K562 (cell line): ENCODE data around the gene IZUMO4. TPM values are rescaled to one million over a fixed set of nuclear protein-coding genes. Genes with fewer than 3 reads are reported as not detected.

Experiments used
- BHLHE40 ChIP-seq: IDR thresholded peaks from 2 replicates; pipeline ENCODE4 v1.6.1; 2011; ENCODE audit warnings: low read length, improper control_type of control experiment
- BRCA1 ChIP-seq, 2 experiments: fragments of 450-650 bp in 1 of 2; sonication (generic) in 1 of 2; formaldehyde crosslinking in 1 of 2; IDR thresholded peaks; 2 replicates each; pipeline versions ENCODE4 v1.5.0 to v1.6.1; 2017 to 2020; ENCODE audit warnings: mild to moderate bottlenecking in 1 of 2, missing genetic modification reagents in 1 of 2
- DDX20 ChIP-seq: fragments of 450-650 bp; IDR thresholded peaks from 2 replicates; pipeline ENCODE4 v1.6.1; 2016; ENCODE audit warnings: missing genetic modification characterization, low read depth, mild to moderate bottlenecking, missing compliant biosample characterization, moderate library complexity
- ETV6 ChIP-seq, 3 experiments: fragments of 150-350 bp in 1 of 3; sonication (generic) in 1 of 3; formaldehyde crosslinking in 1 of 3; IDR thresholded peaks; 2 replicates each; pipeline versions ENCODE4 v1.6.1 to v1.8.0; 2014 to 2022; ENCODE audit warnings: borderline replicate concordance in 2 of 3, low read depth in 2 of 3, antibody characterized with exemption in 1 of 3, low read length in 1 of 3, mild to moderate bottlenecking in 1 of 3, missing genetic modification reagents in 1 of 3
- HIVEP1 ChIP-seq: fragments of 250-450 bp; sonication (Bioruptor Pico); IDR thresholded peaks from 2 replicates; pipeline ENCODE4 v1.4.0; 2020; ENCODE audit warnings: mild to moderate bottlenecking
- ILK ChIP-seq: fragments of 450-650 bp; IDR thresholded peaks from 2 replicates; pipeline ENCODE4 v1.6.1; 2016; ENCODE audit warnings: missing genetic modification characterization, low read depth, mild to moderate bottlenecking, missing compliant biosample characterization, moderate library complexity, borderline replicate concordance
- MBD2 ChIP-seq: sonication (generic); IDR thresholded peaks from 2 replicates; pipeline ENCODE4 v1.6.1; 2016; ENCODE audit warnings: low read depth, borderline replicate concordance
- NR2C2 ChIP-seq, 2 experiments: fragments of 200-800 bp in 1 of 2; sonication (Bioruptor generic) in 1 of 2; sonication (generic) in 1 of 2; formaldehyde crosslinking in 1 of 2; IDR thresholded peaks; 2 replicates each; pipeline versions ENCODE4 v1.6.1 to v1.8.0; 2016 to 2022; ENCODE audit warnings: mild to moderate bottlenecking in 1 of 2, missing compliant biosample characterization in 1 of 2, missing genetic modification characterization in 1 of 2, missing genetic modification reagents in 1 of 2
- RBM15 ChIP-seq: fragments of 200-400 bp; formaldehyde crosslinking; IDR thresholded peaks from 2 replicates; pipeline ENCODE4 v1.6.1; 2018; ENCODE audit warnings: mild to moderate bottlenecking, low read length, moderate library complexity; ENCODE audit not compliant: insufficient read depth
- RBM34 ChIP-seq: fragments of 200-400 bp; formaldehyde crosslinking; IDR thresholded peaks from 2 replicates; pipeline ENCODE4 v1.6.1; 2018; ENCODE audit warnings: low read length, borderline replicate concordance; ENCODE audit not compliant: insufficient read depth
- SETDB1 ChIP-seq: IDR thresholded peaks from one replicate; pipeline ENCODE4 v1.6.1; 2012; ENCODE audit warnings: low read length, control low read depth, inconsistent platforms
- TAF9B ChIP-seq: fragments of 450-650 bp; IDR thresholded peaks from 2 replicates; pipeline ENCODE4 v1.6.1; 2018; ENCODE audit warnings: mild to moderate bottlenecking; ENCODE audit not compliant: partially characterized antibody
- U2AF2 ChIP-seq: fragments of 200-400 bp; formaldehyde crosslinking; optimal IDR thresholded peaks from 2 replicates; pipeline ENCODE3; 2017; ENCODE audit warnings: low read depth, mild to moderate bottlenecking, low read length
- YBX1 ChIP-seq: fragments of 450-650 bp; IDR thresholded peaks from 2 replicates; pipeline ENCODE4 v1.7.1; 2016; ENCODE audit warnings: mild to moderate bottlenecking
- ZKSCAN8 ChIP-seq: fragments of 200-800 bp; sonication (Bioruptor generic); IDR thresholded peaks from 2 replicates; pipeline ENCODE4 v1.6.1; 2016; ENCODE audit warnings: missing genetic modification characterization, missing compliant biosample characterization
- ZNF197 ChIP-seq: fragments of 200-800 bp; sonication (Bioruptor generic); IDR thresholded peaks from 2 replicates; pipeline ENCODE4 v1.6.1; 2016; ENCODE audit warnings: low read depth, missing genetic modification characterization, missing compliant biosample characterization
- ZNF232 ChIP-seq: sonication (generic); formaldehyde crosslinking; IDR thresholded peaks from 2 replicates; pipeline ENCODE4 v1.8.0; 2022; ENCODE audit warnings: mild to moderate bottlenecking, missing genetic modification reagents
- ZNF764 ChIP-seq: fragments of 250-450 bp; sonication (Bioruptor Pico); IDR thresholded peaks from 2 replicates; pipeline ENCODE4 v1.4.0; 2020; ENCODE audit warnings: low read depth, mild to moderate bottlenecking, moderate library complexity
- polyA plus RNA-seq, 8 experiments: library from polyadenylated mRNA; depleted of rRNA in 4 of 8; stranded (reverse) in 5 of 8; unstranded in 3 of 8; fragments of >200 nt; fragmentation: Nextera tagmentation in 2 of 8; fragmentation: Illumina TruSeq in 1 of 8; extraction: Ambion mirVana in 2 of 8; extraction: Trizol in 1 of 8; gene quantifications; 2 replicates each; pipeline versions ENCODE4 v1.2.1 to v1.2.3, GENCODE V29; 2011 to 2014; ENCODE audit warnings: inconsistent platforms in 1 of 8, missing spikeins in 1 of 8
- total RNA-seq, 7 experiments: library from RNA; depleted of rRNA in 6 of 7; stranded (reverse); fragments of >200 nt in 6 of 7; fragmentation: Illumina TruSeq in 2 of 7; extraction: Trizol in 2 of 7; gene quantifications; 2 replicates each; pipeline versions ENCODE4 v1.2.1 to v1.2.3, GENCODE V29; 2011 to 2021; ENCODE audit warnings: low replicate concordance in 1 of 7
- TF ChIP-seq, protein P1 (sequence below): sonication (generic); formaldehyde crosslinking; IDR thresholded peaks from 2 replicates; pipeline ENCODE4 v1.8.1; 2022; ENCODE audit warnings: missing genetic modification reagents
- TF ChIP-seq, protein P2 (sequence below): fragments of 250-450 bp; sonication (Bioruptor Pico); IDR thresholded peaks from 2 replicates; pipeline ENCODE4 v1.9.0; 2021; ENCODE audit warnings: mild to moderate bottlenecking, inconsistent platforms
- TF ChIP-seq, protein P3 (sequence below): fragments of 450-650 bp; IDR thresholded peaks from 2 replicates; pipeline ENCODE4 v1.6.1; 2016; ENCODE audit warnings: mild to moderate bottlenecking

IZUMO4 gene
- total and polyA plus RNA-seq, 9 of the 15 experiments (the other 6 are each of a cell fraction or from before 2014, with no cell fraction given) = 0.07 to 3.9 (median 1.2) TPM

DNA sequence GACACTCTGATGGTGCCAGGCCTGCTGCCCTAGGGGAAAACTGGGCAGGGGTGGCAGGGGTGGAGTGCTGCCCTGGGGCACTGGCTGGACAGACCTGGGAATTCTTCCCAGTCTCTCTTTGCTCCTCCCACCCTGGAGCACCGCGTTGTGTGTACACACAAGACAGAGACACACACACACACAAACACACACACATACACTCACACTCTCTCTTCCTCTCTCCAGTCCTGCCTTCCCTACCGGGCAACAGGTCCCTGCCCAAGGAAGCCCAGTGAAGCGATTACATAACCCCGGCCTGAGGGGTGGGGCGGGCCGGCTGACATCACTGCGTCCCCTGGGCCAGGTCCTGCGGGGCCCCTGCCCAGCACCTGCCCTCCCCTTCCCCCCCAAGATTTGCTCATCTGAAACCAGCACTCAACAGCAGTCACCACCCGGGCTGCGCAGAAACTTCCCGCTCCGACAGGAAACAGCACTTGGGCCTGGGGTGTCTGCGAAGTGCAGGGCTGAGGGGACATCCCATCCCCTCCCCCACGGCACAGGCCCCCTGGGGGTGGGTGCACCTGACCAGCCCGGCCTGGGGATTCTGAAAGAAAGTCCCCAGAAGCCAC lies 46.9 kb upstream of the IZUMO4 start (continued):
- TF ChIP-seq RBM34 = no peak
- TF ChIP-seq ZNF232 = no peak
- no peak for TF ChIP-seq MBD2
- TF ChIP-seq BHLHE40 = no peak
- TF ChIP-seq, protein P1, sequence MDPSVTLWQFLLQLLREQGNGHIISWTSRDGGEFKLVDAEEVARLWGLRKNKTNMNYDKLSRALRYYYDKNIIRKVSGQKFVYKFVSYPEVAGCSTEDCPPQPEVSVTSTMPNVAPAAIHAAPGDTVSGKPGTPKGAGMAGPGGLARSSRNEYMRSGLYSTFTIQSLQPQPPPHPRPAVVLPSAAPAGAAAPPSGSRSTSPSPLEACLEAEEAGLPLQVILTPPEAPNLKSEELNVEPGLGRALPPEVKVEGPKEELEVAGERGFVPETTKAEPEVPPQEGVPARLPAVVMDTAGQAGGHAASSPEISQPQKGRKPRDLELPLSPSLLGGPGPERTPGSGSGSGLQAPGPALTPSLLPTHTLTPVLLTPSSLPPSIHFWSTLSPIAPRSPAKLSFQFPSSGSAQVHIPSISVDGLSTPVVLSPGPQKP (CRISPR knock-in tag) = no peak
- no peak for TF ChIP-seq ILK (tag)
- TF ChIP-seq YBX1 = no peak
- no peak for TF ChIP-seq SETDB1
- TF ChIP-seq, protein P2, sequence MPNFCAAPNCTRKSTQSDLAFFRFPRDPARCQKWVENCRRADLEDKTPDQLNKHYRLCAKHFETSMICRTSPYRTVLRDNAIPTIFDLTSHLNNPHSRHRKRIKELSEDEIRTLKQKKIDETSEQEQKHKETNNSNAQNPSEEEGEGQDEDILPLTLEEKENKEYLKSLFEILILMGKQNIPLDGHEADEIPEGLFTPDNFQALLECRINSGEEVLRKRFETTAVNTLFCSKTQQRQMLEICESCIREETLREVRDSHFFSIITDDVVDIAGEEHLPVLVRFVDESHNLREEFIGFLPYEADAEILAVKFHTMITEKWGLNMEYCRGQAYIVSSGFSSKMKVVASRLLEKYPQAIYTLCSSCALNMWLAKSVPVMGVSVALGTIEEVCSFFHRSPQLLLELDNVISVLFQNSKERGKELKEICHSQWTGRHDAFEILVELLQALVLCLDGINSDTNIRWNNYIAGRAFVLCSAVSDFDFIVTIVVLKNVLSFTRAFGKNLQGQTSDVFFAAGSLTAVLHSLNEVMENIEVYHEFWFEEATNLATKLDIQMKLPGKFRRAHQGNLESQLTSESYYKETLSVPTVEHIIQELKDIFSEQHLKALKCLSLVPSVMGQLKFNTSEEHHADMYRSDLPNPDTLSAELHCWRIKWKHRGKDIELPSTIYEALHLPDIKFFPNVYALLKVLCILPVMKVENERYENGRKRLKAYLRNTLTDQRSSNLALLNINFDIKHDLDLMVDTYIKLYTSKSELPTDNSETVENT (CRISPR knock-in tag) = no peak
- no peak for TF ChIP-seq RBM15
- TF ChIP-seq ZNF197 = no peak
- no peak for TF ChIP-seq TAF9B
- TF ChIP-seq ZKSCAN8 = no peak
- TF ChIP-seq ZNF764 (CRISPR knock-in tag) = no peak
- TF ChIP-seq NR2C2 (CRISPR knock-in tag; IDR thresholded peaks at IDR 0.05) = no peak
- no peak for TF ChIP-seq NR2C2 (tag; IDR thresholded peaks at IDR 0.05)
- TF ChIP-seq HIVEP1 = no peak
- TF ChIP-seq, protein P3, sequence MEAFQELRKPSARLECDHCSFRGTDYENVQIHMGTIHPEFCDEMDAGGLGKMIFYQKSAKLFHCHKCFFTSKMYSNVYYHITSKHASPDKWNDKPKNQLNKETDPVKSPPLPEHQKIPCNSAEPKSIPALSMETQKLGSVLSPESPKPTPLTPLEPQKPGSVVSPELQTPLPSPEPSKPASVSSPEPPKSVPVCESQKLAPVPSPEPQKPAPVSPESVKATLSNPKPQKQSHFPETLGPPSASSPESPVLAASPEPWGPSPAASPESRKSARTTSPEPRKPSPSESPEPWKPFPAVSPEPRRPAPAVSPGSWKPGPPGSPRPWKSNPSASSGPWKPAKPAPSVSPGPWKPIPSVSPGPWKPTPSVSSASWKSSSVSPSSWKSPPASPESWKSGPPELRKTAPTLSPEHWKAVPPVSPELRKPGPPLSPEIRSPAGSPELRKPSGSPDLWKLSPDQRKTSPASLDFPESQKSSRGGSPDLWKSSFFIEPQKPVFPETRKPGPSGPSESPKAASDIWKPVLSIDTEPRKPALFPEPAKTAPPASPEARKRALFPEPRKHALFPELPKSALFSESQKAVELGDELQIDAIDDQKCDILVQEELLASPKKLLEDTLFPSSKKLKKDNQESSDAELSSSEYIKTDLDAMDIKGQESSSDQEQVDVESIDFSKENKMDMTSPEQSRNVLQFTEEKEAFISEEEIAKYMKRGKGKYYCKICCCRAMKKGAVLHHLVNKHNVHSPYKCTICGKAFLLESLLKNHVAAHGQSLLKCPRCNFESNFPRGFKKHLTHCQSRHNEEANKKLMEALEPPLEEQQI = no peak
- no peak for TF ChIP-seq DDX20 (tag)
- TF ChIP-seq BRCA1 (IDR thresholded peaks at IDR 0.05) = no peak
- peak; percentile 51; the same call in 1 of the 2 replicates for TF ChIP-seq BRCA1 (CRISPR knock-in tag; IDR thresholded peaks at IDR 0.05)
- no peak for TF ChIP-seq ETV6 (IDR thresholded peaks at IDR 0.05; ENCODE audit: borderline replicate concordance in 1 of 2, low read depth in 2 of 2, low read length in 1 of 2)
- TF ChIP-seq ETV6 (CRISPR knock-in tag; IDR thresholded peaks at IDR 0.05; ENCODE audit: borderline replicate concordance) = 0 out of 2 replicates have a peak, but pooled peaks have one; percentile 54
- TF ChIP-seq U2AF2 = no peak
